ENCODE data around the gene SLC25A43.

Gene SLC25A43

GRCh38 chrX:119500061-119500800 is 101.1 kb downstream of the SLC25A43 start (continued):
- TF ChIP-seq TSHZ2 (CRISPR knock-in tag; IDR thresholded peaks at IDR 0.05) (no peak), ZNF70 (CRISPR knock-in tag; IDR thresholded peaks at IDR 0.05) (no peak), ZNF8 (CRISPR knock-in tag; IDR thresholded peaks at IDR 0.05) (no peak), BACH2 (CRISPR knock-in tag; IDR thresholded peaks at IDR 0.05; ENCODE audit: borderline replicate concordance) (no peak), ZC3H10 (CRISPR knock-in tag; IDR thresholded peaks at IDR 0.05) (no peak), TCF4 (CRISPR knock-in tag; IDR thresholded peaks at IDR 0.05; ENCODE audit: borderline replicate concordance) (no peak), RARB (CRISPR knock-in tag; IDR thresholded peaks at IDR 0.05) (no peak), GLIS3 (CRISPR knock-in tag; IDR thresholded peaks at IDR 0.05) (no peak), CREB5 (CRISPR knock-in tag; IDR thresholded peaks at IDR 0.05; ENCODE audit: low read depth) (no peak), ISL1 (CRISPR knock-in tag; IDR thresholded peaks at IDR 0.05) (no peak)

- ATAC-seq = no peak
- TF ChIP-seq POU6F1 (CRISPR knock-in tag; IDR thresholded peaks at IDR 0.05; ENCODE audit: borderline replicate concordance, low read depth) (no peak), ISL1 (CRISPR knock-in tag; IDR thresholded peaks at IDR 0.05) (no peak), CSDC2 (CRISPR knock-in tag; IDR thresholded peaks at IDR 0.05) (no peak), ZFP3 (CRISPR knock-in tag; IDR thresholded peaks at IDR 0.05) (no peak), ZNF565 (CRISPR knock-in tag; conservative IDR thresholded peaks at IDR 0.05; ENCODE audit: low read depth) (no peak), PPARA (CRISPR knock-in tag; IDR thresholded peaks at IDR 0.05; ENCODE audit: borderline replicate concordance) (no peak), TSHZ2 (CRISPR knock-in tag; IDR thresholded peaks at IDR 0.05) (no peak), ZC3H10 (CRISPR knock-in tag; IDR thresholded peaks at IDR 0.05) (no peak), SNAI2 (CRISPR knock-in tag; IDR thresholded peaks at IDR 0.05) (no peak), TCF4 (CRISPR knock-in tag; IDR thresholded peaks at IDR 0.05; ENCODE audit: borderline replicate concordance) (no peak)
Measured at GRCh38 chrX:119501511-119502148, 102.5 kb downstream of the SLC25A43 start.

GRCh38 chrX:119502727-119503483 is 103.8 kb downstream of the SLC25A43 start:
- ATAC-seq = peak; percentile 73
- TF ChIP-seq GLIS3 (CRISPR knock-in tag; IDR thresholded peaks at IDR 0.05) = no peak
- no peak for TF ChIP-seq PATZ1 (CRISPR knock-in tag; IDR thresholded peaks at IDR 0.05; ENCODE audit: borderline replicate concordance)
- no peak for TF ChIP-seq ZNF8 (CRISPR knock-in tag; IDR thresholded peaks at IDR 0.05)
- no peak for TF ChIP-seq CSDC2 (CRISPR knock-in tag; IDR thresholded peaks at IDR 0.05)
- TF ChIP-seq TSHZ2 (CRISPR knock-in tag; IDR thresholded peaks at IDR 0.05) = no peak
- no peak for TF ChIP-seq ZC3H10 (CRISPR knock-in tag; IDR thresholded peaks at IDR 0.05)
- no peak for TF ChIP-seq RARB (CRISPR knock-in tag; IDR thresholded peaks at IDR 0.05)
- no peak for TF ChIP-seq TCF4 (CRISPR knock-in tag; IDR thresholded peaks at IDR 0.05; ENCODE audit: borderline replicate concordance)
- no peak for TF ChIP-seq ZFP3 (CRISPR knock-in tag; IDR thresholded peaks at IDR 0.05)
- TF ChIP-seq PPARA (CRISPR knock-in tag; IDR thresholded peaks at IDR 0.05; ENCODE audit: borderline replicate concordance) = no peak
- no peak for TF ChIP-seq POU6F1 (CRISPR knock-in tag; IDR thresholded peaks at IDR 0.05; ENCODE audit: borderline replicate concordance, low read depth)
